ENCODE results near the gene KRT23. TPM values are rescaled to one million over a fixed set of nuclear protein-coding genes. Genes with fewer than 3 reads are reported as not detected.
A peak's percentile ranks its signal among the peaks of the same experiment; 100 is the strongest.

Gene KRT23, protein sequence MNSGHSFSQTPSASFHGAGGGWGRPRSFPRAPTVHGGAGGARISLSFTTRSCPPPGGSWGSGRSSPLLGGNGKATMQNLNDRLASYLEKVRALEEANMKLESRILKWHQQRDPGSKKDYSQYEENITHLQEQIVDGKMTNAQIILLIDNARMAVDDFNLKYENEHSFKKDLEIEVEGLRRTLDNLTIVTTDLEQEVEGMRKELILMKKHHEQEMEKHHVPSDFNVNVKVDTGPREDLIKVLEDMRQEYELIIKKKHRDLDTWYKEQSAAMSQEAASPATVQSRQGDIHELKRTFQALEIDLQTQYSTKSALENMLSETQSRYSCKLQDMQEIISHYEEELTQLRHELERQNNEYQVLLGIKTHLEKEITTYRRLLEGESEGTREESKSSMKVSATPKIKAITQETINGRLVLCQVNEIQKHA
- polyA plus RNA-seq (2013, experiment 1 of 2), result not detected
- polyA plus RNA-seq (2013, experiment 2 of 2), result not detected

DNA sequence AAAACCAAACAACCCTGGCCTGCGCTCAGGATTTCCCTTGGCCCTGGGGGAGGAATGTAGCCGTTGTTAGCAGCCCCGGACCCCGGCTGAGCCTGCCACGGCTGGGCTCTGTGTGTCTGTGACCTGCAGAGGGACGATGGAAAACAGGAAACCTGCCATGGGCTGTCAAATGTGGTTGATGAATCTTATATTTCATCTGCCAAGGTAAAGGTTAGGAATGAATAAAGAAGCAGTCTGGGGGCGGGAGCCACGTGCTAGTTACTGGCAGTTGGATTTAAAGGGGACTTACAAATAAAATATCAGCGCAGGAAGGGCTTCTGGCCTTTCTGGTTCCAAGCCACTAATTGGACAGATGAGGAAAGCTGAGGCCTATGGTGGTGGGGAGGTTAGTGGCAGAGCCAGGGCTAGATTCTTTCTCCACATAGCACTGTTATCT lies at the start of gene KRT23:
Gene KRT23, minus strand, starts transcription at position 263 of the 436 bp plus-strand sequence. CDS start 1,043 bp downstream, outside the sequence.
- Histone ChIP-seq H3K9ac (ENCODE audit: low read length) (no peak within 1 kb of the TSS), H3K4me3 (ENCODE audit: low read length) (no peak within 1 kb of the TSS), H2BK120ac (ENCODE audit: low read depth, low read length) (no peak within 1 kb of the TSS), H3K18ac (ENCODE audit: low read length) (no peak within 1 kb of the TSS), H3K4ac (ENCODE audit: low read depth, low read length) (peak within 1 kb of the TSS; percentile 79), H3K27me3 (ENCODE audit: insufficient read depth, low read length, poor library complexity) (no peaks in the 10 kb centered on the region), H3K23ac (ENCODE audit: low read length) (no peak within 1 kb of the TSS), H2AK5ac (ENCODE audit: low read length) (no peak within 1 kb of the TSS), H3K79me2 (ENCODE audit: control insufficient read depth, insufficient read depth, low read length) (no peaks in the 10 kb centered on the region), H4K8ac (ENCODE audit: low read depth, low read length) (no peak within 1 kb of the TSS), H3K4me1 (ENCODE audit: control insufficient read depth, low read depth, low read length) (no peaks in the 10 kb centered on the region), H3K4me2 (ENCODE audit: low read length) (no peak within 1 kb of the TSS), H3K56ac (ENCODE audit: low read length) (peak within 1 kb of the TSS; percentile 8), H3K79me1 (ENCODE audit: low read length) (no peaks in the 10 kb centered on the region), H4K5ac (ENCODE audit: low read length) (no peak within 1 kb of the TSS), H3K27ac (ENCODE audit: low read depth, low read length) (no peak within 1 kb of the TSS), H2BK5ac (ENCODE audit: low read length) (no peak within 1 kb of the TSS), H2BK15ac (replicated peaks; ENCODE audit: low read depth) (no peak within 1 kb of the TSS), H3K36me3 (ENCODE audit: control insufficient read depth, insufficient read depth, low read length) (no peaks in the 10 kb centered on the region)
- WGBS (ENCODE audit: extremely low coverage, insufficient coverage, low lambda C conversion rate), result no CpG with 5 or more reads among the region's 9 CpGs
- peak; percentile 52 for DNase-seq

DNA sequence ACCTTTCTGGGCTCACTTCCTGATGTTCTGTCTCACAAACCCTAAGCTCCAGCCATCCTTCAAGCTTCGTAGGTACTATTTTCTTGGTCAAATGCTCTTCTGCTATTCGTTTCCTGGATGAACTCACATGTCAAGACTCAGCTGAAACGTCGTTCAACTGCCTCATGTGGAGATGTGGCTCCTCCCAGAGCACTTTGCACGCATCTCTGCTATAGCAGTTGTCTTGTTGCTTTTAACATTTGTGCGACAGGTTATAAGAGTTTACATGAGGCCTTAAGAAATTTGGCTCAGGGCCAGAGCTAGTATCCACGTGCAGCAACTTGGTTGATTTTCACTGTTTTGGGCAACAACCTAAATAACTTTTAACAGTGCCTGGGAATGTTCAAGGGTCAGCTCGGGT lies 49.5 kb upstream of the KRT23 start:
- Histone ChIP-seq H2BK15ac (replicated peaks; ENCODE audit: low read depth) (no peak overlapping the region), H3K79me2 (ENCODE audit: control insufficient read depth, insufficient read depth, low read length) (no peaks in the 10 kb centered on the region), H2AK5ac (ENCODE audit: low read length) (no peak overlapping the region), H3K9ac (ENCODE audit: low read length) (no peak overlapping the region), H2BK5ac (ENCODE audit: low read length) (no peak overlapping the region), H3K23ac (ENCODE audit: low read length) (no peak overlapping the region), H3K4me1 (ENCODE audit: control insufficient read depth, low read depth, low read length) (no peaks in the 10 kb centered on the region), H4K5ac (ENCODE audit: low read length) (no peak overlapping the region), H3K18ac (ENCODE audit: low read length) (no peak overlapping the region), H3K4me3 (ENCODE audit: low read length) (no peak overlapping the region), H3K27me3 (ENCODE audit: insufficient read depth, low read length, poor library complexity) (no peaks in the 10 kb centered on the region), H3K36me3 (ENCODE audit: control insufficient read depth, insufficient read depth, low read length) (no peaks in the 10 kb centered on the region), H3K56ac (ENCODE audit: low read length) (no peak overlapping the region), H3K4me2 (ENCODE audit: low read length) (no peak overlapping the region), H2BK120ac (ENCODE audit: low read depth, low read length) (no peak overlapping the region), H4K8ac (ENCODE audit: low read depth, low read length) (no peak overlapping the region), H3K4ac (ENCODE audit: low read depth, low read length) (no peak overlapping the region), H3K79me1 (ENCODE audit: low read length) (no peaks in the 10 kb centered on the region), H3K27ac (ENCODE audit: low read depth, low read length) (no peak overlapping the region)
- no peak for DNase-seq
- WGBS (ENCODE audit: extremely low coverage, insufficient coverage, low lambda C conversion rate), result no CpG with 5 or more reads among the region's 8 CpGs

DNA sequence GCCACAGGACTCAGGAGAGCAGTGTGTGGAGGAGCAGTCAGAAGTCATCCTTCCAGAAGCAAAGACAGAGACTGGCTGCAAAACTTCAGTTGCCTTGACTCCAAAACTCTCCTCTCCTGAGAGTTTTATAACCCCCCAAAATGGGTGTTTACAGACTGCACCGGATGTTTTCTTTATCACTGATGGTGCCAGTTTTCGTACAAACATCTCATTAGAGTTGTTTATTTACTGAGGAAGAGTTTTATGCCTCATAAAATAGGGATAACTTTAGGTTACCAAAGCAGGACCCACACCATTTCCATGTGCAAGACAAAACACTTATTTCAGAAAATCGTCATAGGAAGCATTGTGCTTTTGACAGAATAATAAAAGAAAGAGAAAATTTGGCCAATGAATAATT lies 46.8 kb upstream of the KRT23 start, which contains the start of gene KRT40:
Gene KRT40, minus strand, starts transcription at position 101 of the 400 bp plus-strand sequence. Its CDS starts 53 bp downstream, at position 48.
- no peak within 1 kb of the TSS for H4K5ac ChIP-seq (ENCODE audit: low read length)
- H3K36me3 ChIP-seq (ENCODE audit: control insufficient read depth, insufficient read depth, low read length), result no peaks in the 10 kb centered on the region
- no peak within 1 kb of the TSS for H2BK15ac ChIP-seq (replicated peaks; ENCODE audit: low read depth)
- no peak within 1 kb of the TSS for H4K8ac ChIP-seq (ENCODE audit: low read depth, low read length)
- no peak within 1 kb of the TSS for H3K56ac ChIP-seq (ENCODE audit: low read length)
- H3K18ac ChIP-seq (ENCODE audit: low read length), result no peak within 1 kb of the TSS
- no peak within 1 kb of the TSS for H3K4me2 ChIP-seq (ENCODE audit: low read length)
- no peaks in the 10 kb centered on the region for H3K4me1 ChIP-seq (ENCODE audit: control insufficient read depth, low read depth, low read length)
- H3K23ac ChIP-seq (ENCODE audit: low read length), result no peak within 1 kb of the TSS
- no peak within 1 kb of the TSS for H2AK5ac ChIP-seq (ENCODE audit: low read length)
- no CpG with 5 or more reads among the region's 3 CpGs for WGBS (ENCODE audit: extremely low coverage, insufficient coverage, low lambda C conversion rate)
- no peaks in the 10 kb centered on the region for H3K79me1 ChIP-seq (ENCODE audit: low read length)
- no peaks in the 10 kb centered on the region for H3K27me3 ChIP-seq (ENCODE audit: insufficient read depth, low read length, poor library complexity)
- H3K27ac ChIP-seq (ENCODE audit: low read depth, low read length), result no peak within 1 kb of the TSS
- H3K9ac ChIP-seq (ENCODE audit: low read length), result no peak within 1 kb of the TSS
- no peak within 1 kb of the TSS for H2BK5ac ChIP-seq (ENCODE audit: low read length)
- no peak within 1 kb of the TSS for H2BK120ac ChIP-seq (ENCODE audit: low read depth, low read length)
- H3K4me3 ChIP-seq (ENCODE audit: low read length), result no peak within 1 kb of the TSS
- no peak for DNase-seq
- no peaks in the 10 kb centered on the region for H3K79me2 ChIP-seq (ENCODE audit: control insufficient read depth, insufficient read depth, low read length)
- H3K4ac ChIP-seq (ENCODE audit: low read depth, low read length), result no peak within 1 kb of the TSS

DNA sequence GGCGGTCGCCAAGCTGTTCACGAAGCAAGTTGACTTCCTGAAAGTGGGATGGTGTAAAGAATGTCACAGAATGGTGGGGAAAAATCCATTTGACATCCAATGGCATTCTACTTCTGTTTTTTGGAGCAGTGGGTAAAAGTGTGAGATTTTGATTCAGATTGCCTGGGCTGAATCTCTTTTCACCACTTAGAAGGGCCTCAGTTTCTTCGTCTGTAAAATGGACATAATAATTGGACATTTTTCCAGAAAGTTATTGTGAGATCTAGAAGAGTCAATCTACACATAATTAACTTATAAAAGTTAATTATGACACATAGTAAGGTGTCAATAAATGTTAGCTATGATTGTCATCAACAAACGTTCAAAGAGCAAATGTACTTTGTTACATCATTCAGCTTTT lies 43.7 kb upstream of the KRT23 start:
- no peak overlapping the region for H2BK120ac ChIP-seq (ENCODE audit: low read depth, low read length)
- H3K4me3 ChIP-seq (ENCODE audit: low read length), result no peak overlapping the region
- H2BK5ac ChIP-seq (ENCODE audit: low read length), result no peak overlapping the region

DNA sequence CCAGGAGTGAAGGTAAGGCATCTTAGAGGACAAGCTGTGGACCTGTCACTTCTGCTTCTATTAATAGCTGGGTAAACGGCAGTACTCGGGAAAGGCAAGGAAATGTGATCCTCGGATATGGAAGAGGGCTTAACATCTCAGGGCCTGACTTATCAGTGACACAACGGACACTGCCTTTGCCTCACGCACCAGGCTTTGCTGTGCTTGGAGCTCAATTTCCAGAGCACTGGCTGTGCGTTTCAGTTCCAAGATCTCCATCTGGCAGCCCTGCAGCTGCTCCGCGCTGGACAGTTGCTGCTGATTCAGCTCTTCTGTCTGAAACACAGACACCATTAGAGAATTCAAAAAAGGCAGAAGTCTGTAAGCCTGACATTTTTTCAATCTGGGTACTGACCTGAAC lies 43.1 kb upstream of the KRT23 start:
- Histone ChIP-seq H2BK5ac (ENCODE audit: low read length) (no peak overlapping the region), H3K4me3 (ENCODE audit: low read length) (no peak overlapping the region), H3K36me3 (ENCODE audit: control insufficient read depth, insufficient read depth, low read length) (no peaks in the 10 kb centered on the region), H2AK5ac (ENCODE audit: low read length) (no peak overlapping the region), H2BK120ac (ENCODE audit: low read depth, low read length) (no peak overlapping the region), H3K79me2 (ENCODE audit: control insufficient read depth, insufficient read depth, low read length) (no peaks in the 10 kb centered on the region), H3K27ac (ENCODE audit: low read depth, low read length) (no peak overlapping the region), H3K27me3 (ENCODE audit: insufficient read depth, low read length, poor library complexity) (no peaks in the 10 kb centered on the region), H3K79me1 (ENCODE audit: low read length) (no peaks in the 10 kb centered on the region), H3K23ac (ENCODE audit: low read length) (no peak overlapping the region), H4K5ac (ENCODE audit: low read length) (no peak overlapping the region), H3K4me1 (ENCODE audit: control insufficient read depth, low read depth, low read length) (no peaks in the 10 kb centered on the region), H3K4me2 (ENCODE audit: low read length) (no peak overlapping the region), H3K9ac (ENCODE audit: low read length) (no peak overlapping the region), H4K8ac (ENCODE audit: low read depth, low read length) (no peak overlapping the region), H3K56ac (ENCODE audit: low read length) (no peak overlapping the region), H2BK15ac (replicated peaks; ENCODE audit: low read depth) (no peak overlapping the region), H3K18ac (ENCODE audit: low read length) (no peak overlapping the region), H3K4ac (ENCODE audit: low read depth, low read length) (no peak overlapping the region)
- peak; percentile 1 for DNase-seq
- WGBS (ENCODE audit: extremely low coverage, insufficient coverage, low lambda C conversion rate), result no CpG with 5 or more reads among the region's 8 CpGs

More for the DNA sequence above, 43.7 kb upstream of the KRT23 start:
- Histone ChIP-seq H3K23ac (ENCODE audit: low read length) (no peak overlapping the region), H4K5ac (ENCODE audit: low read length) (no peak overlapping the region), H2BK15ac (replicated peaks; ENCODE audit: low read depth) (no peak overlapping the region), H3K79me1 (ENCODE audit: low read length) (no peaks in the 10 kb centered on the region), H2AK5ac (ENCODE audit: low read length) (no peak overlapping the region), H3K27me3 (ENCODE audit: insufficient read depth, low read length, poor library complexity) (no peaks in the 10 kb centered on the region), H4K8ac (ENCODE audit: low read depth, low read length) (no peak overlapping the region), H3K4me2 (ENCODE audit: low read length) (no peak overlapping the region), H3K4ac (ENCODE audit: low read depth, low read length) (no peak overlapping the region), H3K79me2 (ENCODE audit: control insufficient read depth, insufficient read depth, low read length) (no peaks in the 10 kb centered on the region), H3K36me3 (ENCODE audit: control insufficient read depth, insufficient read depth, low read length) (no peaks in the 10 kb centered on the region), H3K4me1 (ENCODE audit: control insufficient read depth, low read depth, low read length) (no peaks in the 10 kb centered on the region), H3K56ac (ENCODE audit: low read length) (no peak overlapping the region), H3K27ac (ENCODE audit: low read depth, low read length) (no peak overlapping the region), H3K9ac (ENCODE audit: low read length) (no peak overlapping the region), H3K18ac (ENCODE audit: low read length) (no peak overlapping the region)
- WGBS (ENCODE audit: extremely low coverage, insufficient coverage, low lambda C conversion rate), result no CpG with 5 or more reads among the region's 5 CpGs
- DNase-seq, result no peak
